ENCODE results near the gene STK32B. TPM values are rescaled to one million over a fixed set of nuclear protein-coding genes. Genes with fewer than 3 reads are reported as not detected.

STK32B gene
- total RNA-seq, 2 experiments from 2014 or later = not detected

- Mint-ChIP-seq H3K36me3 (ENCODE audit: low read depth) (no peaks in the 10 kb centered on the region), H3K4me1 (ENCODE audit: low read depth) (no peaks in the 10 kb centered on the region), H3K9me3 (no peaks in the 10 kb centered on the region), H3K27me3 (no peaks in the 10 kb centered on the region), H3K4me3 (no peak overlapping the region), H3K27ac (no peak overlapping the region)
- ChIA-PET POLR2A (no interaction called here), CTCF (no interaction called here)
- no peak for ATAC-seq
- TF ChIP-seq CTCF (IDR thresholded peaks at IDR 0.05) = no peak
- no peak for DNase-seq
- intact Hi-C loops (cut with micrococcal nuclease) = no loop called here
Observed at GRCh38 chr4:5212255-5213013, 161.2 kb downstream of the STK32B start.

GRCh38 chr4:5213087-5213595 lies 161.9 kb downstream of the STK32B start:
- no peaks in the 10 kb centered on the region for H3K36me3 Mint-ChIP-seq (ENCODE audit: low read depth)
- TF ChIP-seq CTCF (IDR thresholded peaks at IDR 0.05) = no peak
- DNase-seq = no peak
- no peaks in the 10 kb centered on the region for H3K27me3 Mint-ChIP-seq
- intact Hi-C loops (cut with micrococcal nuclease) = no loop called here
- CTCF ChIA-PET = no interaction called here
- H3K9me3 Mint-ChIP-seq = no peaks in the 10 kb centered on the region
- no peak for ATAC-seq
- H3K4me1 Mint-ChIP-seq (ENCODE audit: low read depth) = no peaks in the 10 kb centered on the region
- no peak overlapping the region for H3K27ac Mint-ChIP-seq
- no peak overlapping the region for H3K4me3 Mint-ChIP-seq
- POLR2A ChIA-PET = no interaction called here

GRCh38 chr4:5215321-5215720 lies 164.0 kb downstream of the STK32B start:
- POLR2A ChIA-PET = no interaction called here
- TF ChIP-seq CTCF (IDR thresholded peaks at IDR 0.05) = no peak
- DNase-seq (no peak), ATAC-seq (no peak)
- H3K4me1 Mint-ChIP-seq (ENCODE audit: low read depth) = no peaks in the 10 kb centered on the region
- CTCF ChIA-PET = no interaction called here
- H3K27me3 Mint-ChIP-seq = no peaks in the 10 kb centered on the region
- intact Hi-C loops (cut with micrococcal nuclease) = no loop called here
- H3K27ac Mint-ChIP-seq = no peak overlapping the region
- H3K36me3 Mint-ChIP-seq (ENCODE audit: low read depth) = no peaks in the 10 kb centered on the region
- H3K4me3 Mint-ChIP-seq = no peak overlapping the region
- no peaks in the 10 kb centered on the region for H3K9me3 Mint-ChIP-seq

- DNase-seq (no peak), ATAC-seq (no peak)
- Mint-ChIP-seq H3K4me3 (no peak overlapping the region), H3K36me3 (ENCODE audit: low read depth) (no peaks in the 10 kb centered on the region), H3K27ac (no peak overlapping the region), H3K4me1 (ENCODE audit: low read depth) (no peaks in the 10 kb centered on the region), H3K9me3 (peaks cover 7% of the 10 kb centered on the region), H3K27me3 (no peaks in the 10 kb centered on the region)
- TF ChIP-seq CTCF (IDR thresholded peaks at IDR 0.05) = no peak
- POLR2A ChIA-PET = no interaction called here
- CTCF ChIA-PET = no interaction called here
- intact Hi-C loops (cut with micrococcal nuclease) = no loop called here
Observed at GRCh38 chr4:5217421-5217820, 166.1 kb downstream of the STK32B start.

GRCh38 chr4:5218376-5219069 lies 167.2 kb downstream of the STK32B start:
- H3K9me3 Mint-ChIP-seq = peaks cover 13% of the 10 kb centered on the region
- DNase-seq = no peak
- H3K4me1 Mint-ChIP-seq (ENCODE audit: low read depth) = no peaks in the 10 kb centered on the region
- intact Hi-C loops (cut with micrococcal nuclease) = no loop called here
- ChIA-PET POLR2A (no interaction called here), CTCF (no interaction called here)
- no peaks in the 10 kb centered on the region for H3K36me3 Mint-ChIP-seq (ENCODE audit: low read depth)
- no peak for ATAC-seq
- H3K4me3 Mint-ChIP-seq = no peak overlapping the region
- H3K27ac Mint-ChIP-seq = no peak overlapping the region
- no peak for TF ChIP-seq CTCF (IDR thresholded peaks at IDR 0.05)
- no peaks in the 10 kb centered on the region for H3K27me3 Mint-ChIP-seq

All from activated CD8-positive, alpha-beta T cell treated with anti-CD3 and anti-CD28 coated beads for 36 hours (primary cell).